NT2/D1 (cell line): ENCODE measurements around the gene OR56A3.
"Not testable (repeated sequence)": the region's sequence is repeated elsewhere in the genome, so short reads cannot be mapped to it uniquely, and the experiment has no call there.

Source experiments
- DNase-seq: peaks from one replicate; pipeline ENCODE4 v3.0.0-alpha.2; 2011; ENCODE audit warnings: low read depth, low spot score
- H3K27me3 ChIP-seq: 2 replicates; pipeline ENCODE4 v1.6.0; 2011; ENCODE audit warnings: mild to moderate bottlenecking; ENCODE audit not compliant: insufficient read length, insufficient read depth
- H3K36me3 ChIP-seq: 2 replicates; pipeline ENCODE4 v1.6.1; 2011; ENCODE audit warnings: mild to moderate bottlenecking, low read length, mixed read lengths; ENCODE audit not compliant: insufficient read depth, insufficient read length
- H3K4me1 ChIP-seq: 2 replicates; pipeline ENCODE4 v1.5.1; 2011; ENCODE audit not compliant: insufficient read depth, insufficient read length
- H3K4me3 ChIP-seq: 2 replicates; pipeline ENCODE4 v1.5.1; 2011; ENCODE audit warnings: low read depth; ENCODE audit not compliant: insufficient read length
- H3K9ac ChIP-seq: 2 replicates; pipeline ENCODE4 v1.6.0; 2011; ENCODE audit warnings: low read depth; ENCODE audit not compliant: insufficient read length
- H3K9me3 ChIP-seq: 2 replicates; pipeline ENCODE4 v1.5.1; 2011; ENCODE audit warnings: mild to moderate bottlenecking, low read length; ENCODE audit not compliant: insufficient read depth
- SUZ12 ChIP-seq: IDR thresholded peaks from 2 replicates; pipeline ENCODE4 v1.6.1; 2011; ENCODE audit not compliant: insufficient read length, insufficient read depth; ENCODE audit errors: extremely low read depth
- YY1 ChIP-seq: IDR thresholded peaks from 2 replicates; pipeline ENCODE4 v1.6.1; 2011; ENCODE audit not compliant: insufficient read length, insufficient read depth
- ZNF274 ChIP-seq: IDR thresholded peaks from 2 replicates; pipeline ENCODE4 v1.6.1; 2011; ENCODE audit warnings: mild to moderate bottlenecking, low read depth, low read length

OR56A3 gene

GRCh38 chr11:5937868-5938602 is 4.0 kb upstream of the OR56A3 start:
- no peak for TF ChIP-seq ZNF274
- TF ChIP-seq YY1: no peak
- no peak for TF ChIP-seq SUZ12
- no peaks in the 10 kb centered on the region for H3K9me3 ChIP-seq
- no peaks in the 10 kb centered on the region for H3K27me3 ChIP-seq
- H3K4me3 ChIP-seq: no peak overlapping the region
- H3K4me1 ChIP-seq: no peaks in the 10 kb centered on the region
- H3K36me3 ChIP-seq: no peaks in the 10 kb centered on the region
- no peak overlapping the region for H3K9ac ChIP-seq
- DNase-seq: no peak

GRCh38 chr11:5938603-5938965 is 3.5 kb upstream of the OR56A3 start:
- TF ChIP-seq ZNF274: no peak
- TF ChIP-seq YY1: no peak
- H3K9me3 ChIP-seq: no peaks in the 10 kb centered on the region
- H3K4me3 ChIP-seq: no peak overlapping the region
- no peaks in the 10 kb centered on the region for H3K36me3 ChIP-seq
- no peak overlapping the region for H3K9ac ChIP-seq
- DNase-seq: no peak
- no peaks in the 10 kb centered on the region for H3K4me1 ChIP-seq
- no peaks in the 10 kb centered on the region for H3K27me3 ChIP-seq

GRCh38 chr11:5940748-5941147 is 1.3 kb upstream of the OR56A3 start:
- Histone ChIP-seq H3K9ac (no peak overlapping the region), H3K9me3 (no peaks in the 10 kb centered on the region), H3K4me3 (no peak overlapping the region), H3K4me1 (no peaks in the 10 kb centered on the region), H3K27me3 (no peaks in the 10 kb centered on the region), H3K36me3 (no peaks in the 10 kb centered on the region)
- TF ChIP-seq SUZ12 (no peak), YY1 (no peak), ZNF274 (no peak)
- DNase-seq: no peak

GRCh38 chr11:5955586-5955985 is 13.5 kb downstream of the OR56A3 start:
- TF ChIP-seq YY1 (no peak), SUZ12 (no peak), ZNF274 (no peak)
- Histone ChIP-seq H3K4me3 (no peak overlapping the region), H3K4me1 (no peaks in the 10 kb centered on the region), H3K9ac (no peak overlapping the region), H3K27me3 (no peaks in the 10 kb centered on the region), H3K9me3 (peaks cover 10% of the 10 kb centered on the region; the same call in 1 of the 2 replicates), H3K36me3 (no peaks in the 10 kb centered on the region)
- DNase-seq: no peak

GRCh38 chr11:5960704-5961320 is 18.8 kb downstream of the OR56A3 start:
- not testable (repeated sequence) for H3K4me1 ChIP-seq, H3K4me3 ChIP-seq, H3K9ac ChIP-seq, H3K27me3 ChIP-seq, H3K36me3 ChIP-seq, DNase-seq
- H3K9me3 ChIP-seq: peaks cover 37% of the 10 kb centered on the region

GRCh38 chr11:5966958-5967357 is 24.9 kb downstream of the OR56A3 start:
- Histone ChIP-seq H3K4me3 (no peak overlapping the region), H3K9ac (no peak overlapping the region), H3K36me3 (no peaks in the 10 kb centered on the region), H3K4me1 (no peaks in the 10 kb centered on the region), H3K9me3 (peaks cover 20% of the 10 kb centered on the region), H3K27me3 (no peaks in the 10 kb centered on the region)
- TF ChIP-seq ZNF274 (no peak), SUZ12 (no peak), YY1 (no peak)
- no peak for DNase-seq

- Histone ChIP-seq H3K36me3 (no peaks in the 10 kb centered on the region), H3K9me3 (peaks cover 17% of the 10 kb centered on the region), H3K4me3 (no peak overlapping the region), H3K27me3 (no peaks in the 10 kb centered on the region), H3K9ac (no peak overlapping the region), H3K4me1 (no peaks in the 10 kb centered on the region)
- DNase-seq: no peak
- no peak for TF ChIP-seq ZNF274
- no peak for TF ChIP-seq SUZ12
Measured at GRCh38 chr11:5967708-5968107, 25.7 kb downstream of the OR56A3 start.
